Renal cortex interstitium (tissue), 11 donors: ENCODE results near the gene GHRH. TPM values are rescaled to one million over a fixed set of nuclear protein-coding genes. Genes with fewer than 3 reads are reported as not detected.
A peak's percentile ranks its signal among the peaks of the same experiment; 100 is the strongest.

Experiments
- DNase-seq, 11 donors: peaks; one replicate each; pipeline ENCODE4 v3.0.0-alpha.2; 2013; ENCODE audit warnings: low read depth in 9 of 11, low spot score in 4 of 11; ENCODE audit errors: extremely low read depth in 1 of 11
- polyA plus RNA-seq, 3 donors: library from polyadenylated mRNA; unstranded; fragments of 120-200 nt; gene quantifications; one replicate each; pipeline ENCODE4 v1.2.1, GENCODE V29; 2013; ENCODE audit not compliant: insufficient read length in 3 of 3

The GHRH gene
- polyA plus RNA-seq, 3 donors, result not detected

DNA sequence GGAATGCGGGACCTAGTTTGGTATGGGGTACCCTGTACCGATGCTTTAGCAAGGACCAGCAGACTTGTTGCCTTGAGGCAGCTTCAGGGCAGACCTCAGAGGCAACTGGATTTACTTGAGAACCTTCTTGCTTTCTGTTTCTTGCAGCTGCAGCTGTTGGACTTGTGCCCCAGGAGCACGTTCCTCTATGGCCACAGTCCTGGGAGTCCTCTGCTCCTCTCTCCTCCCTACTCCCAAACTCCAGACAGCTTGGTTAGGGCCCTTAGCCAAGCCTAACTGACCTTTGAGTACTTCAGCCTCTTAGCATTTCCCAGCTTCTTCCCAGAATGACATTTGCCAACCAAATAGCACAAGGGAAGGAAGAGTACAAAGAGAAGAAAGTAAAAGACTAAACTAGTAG lies 34.7 kb downstream of the GHRH start:
- no peak for DNase-seq

DNA sequence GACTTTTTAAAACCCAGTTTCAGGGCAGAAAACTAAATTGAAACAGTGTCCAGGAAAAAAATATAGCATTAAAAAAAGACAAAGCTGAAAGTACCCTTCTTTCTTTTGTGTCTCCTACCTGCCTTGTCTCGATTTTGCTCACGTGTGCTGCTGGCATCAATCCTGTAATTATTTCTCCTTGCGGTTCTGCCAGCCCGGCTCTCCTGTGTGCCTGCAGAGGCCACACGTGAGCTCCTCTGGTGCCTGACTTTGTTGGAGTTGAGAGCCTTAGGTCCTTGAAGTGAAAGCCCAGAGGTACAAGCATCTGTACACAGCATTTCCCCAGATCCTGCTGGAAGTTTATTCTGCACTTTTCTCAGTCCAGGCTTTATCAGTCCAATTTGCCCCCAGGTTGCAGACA lies 36.5 kb downstream of the GHRH start:
- DNase-seq, result no peak

DNA sequence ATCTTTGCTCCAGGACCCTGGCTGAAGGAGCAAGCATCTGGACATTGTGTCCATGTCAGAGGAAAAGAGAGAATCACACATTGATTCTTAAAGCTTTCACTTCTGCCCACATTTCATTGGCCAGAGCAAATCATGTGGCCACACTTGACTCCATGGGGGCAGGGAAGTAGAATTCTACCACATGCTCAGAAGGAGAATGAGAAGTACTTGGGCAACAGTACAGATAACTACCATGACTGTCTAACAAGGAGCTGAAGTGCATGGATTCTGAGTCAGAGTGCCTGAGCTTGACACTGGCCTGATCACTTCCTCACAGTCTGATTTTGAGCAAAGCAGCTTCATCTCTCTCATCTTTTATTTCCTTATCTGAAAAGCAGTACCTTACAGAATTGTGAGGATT lies 38.6 kb downstream of the GHRH start:
- DNase-seq, result no peak

DNA sequence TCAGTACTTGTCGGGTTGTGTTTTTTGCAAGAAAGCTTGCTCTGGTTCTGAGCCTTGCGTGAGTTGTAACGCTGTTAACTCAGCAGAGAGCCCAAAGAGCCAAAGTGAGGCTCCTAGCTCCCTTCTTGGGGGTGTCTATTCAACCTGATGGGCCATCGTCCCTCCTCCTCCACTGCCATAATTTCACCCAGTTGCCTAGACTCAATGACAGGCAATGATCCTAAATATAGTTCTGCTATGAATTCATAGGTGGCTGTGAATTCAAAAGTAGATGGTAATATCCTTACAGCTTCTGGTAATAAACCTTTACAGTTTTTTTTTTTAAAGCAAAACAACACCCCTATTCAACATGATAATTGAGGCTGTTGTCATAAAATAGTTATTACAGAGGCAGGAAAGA lies 39.5 kb downstream of the GHRH start:
- no peak for DNase-seq

DNA sequence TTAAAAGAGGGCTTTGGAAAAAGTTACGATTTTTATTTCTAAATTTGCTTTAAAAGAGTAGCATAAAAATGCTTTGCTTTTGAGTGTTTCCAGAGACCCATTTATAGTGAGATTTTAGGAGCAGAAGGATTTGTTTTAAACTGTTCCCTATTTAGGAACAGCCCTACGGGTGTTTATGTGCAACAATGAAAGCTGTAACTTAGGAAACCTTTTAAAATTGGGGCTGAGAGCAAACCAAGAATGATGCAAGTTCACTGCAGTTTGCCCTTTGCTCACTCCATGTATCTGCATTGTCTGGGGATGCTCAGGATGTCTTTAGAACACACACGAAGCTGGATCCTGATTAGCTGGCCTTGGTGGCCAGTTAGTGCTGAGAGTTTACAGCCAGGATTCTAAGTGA lies 40.9 kb downstream of the GHRH start:
- no peak for DNase-seq

DNA sequence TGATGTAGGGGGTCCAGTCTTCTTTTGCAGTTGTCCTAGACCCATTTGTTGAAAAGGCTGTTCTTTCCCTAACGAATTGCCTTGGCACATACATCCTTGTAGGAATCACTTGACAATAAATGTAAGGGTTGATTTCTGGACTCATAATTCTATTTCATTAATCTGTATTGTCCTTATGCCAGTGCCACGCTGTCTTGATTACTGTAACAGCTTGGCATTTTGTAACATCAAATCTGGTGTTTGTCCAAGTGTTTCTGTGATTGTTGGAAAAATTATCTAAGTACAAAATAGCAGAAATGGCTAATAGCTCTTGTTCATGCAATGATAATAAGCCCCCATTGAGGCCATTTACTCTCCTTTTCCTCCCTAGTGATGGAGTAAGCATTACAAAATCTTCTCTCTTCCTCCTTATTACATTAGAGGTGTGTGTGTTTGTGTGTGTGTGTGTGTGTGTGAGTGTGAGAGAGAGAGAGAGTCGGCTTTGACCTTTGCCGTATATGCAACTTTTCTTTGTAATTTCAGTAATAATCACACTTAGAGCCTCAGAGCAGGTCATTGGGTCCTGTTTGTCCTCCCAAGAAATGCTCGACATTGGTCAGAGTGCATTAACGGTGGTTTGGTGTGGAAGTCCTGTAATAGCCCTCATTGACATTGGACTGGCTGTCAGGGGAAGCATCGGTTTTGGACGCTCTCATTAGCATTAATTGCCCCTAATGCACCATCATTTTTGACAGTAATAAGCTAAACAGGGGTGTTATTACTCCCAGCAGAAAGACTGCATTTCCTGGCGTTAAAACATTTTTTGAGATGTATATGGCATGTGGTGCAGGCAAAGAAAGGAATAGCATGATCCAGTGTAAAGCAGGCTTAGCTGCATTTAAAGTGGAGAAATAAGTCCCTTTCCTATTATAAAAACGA lies 41.6 kb downstream of the GHRH start:
- DNase-seq, result no peak

DNA sequence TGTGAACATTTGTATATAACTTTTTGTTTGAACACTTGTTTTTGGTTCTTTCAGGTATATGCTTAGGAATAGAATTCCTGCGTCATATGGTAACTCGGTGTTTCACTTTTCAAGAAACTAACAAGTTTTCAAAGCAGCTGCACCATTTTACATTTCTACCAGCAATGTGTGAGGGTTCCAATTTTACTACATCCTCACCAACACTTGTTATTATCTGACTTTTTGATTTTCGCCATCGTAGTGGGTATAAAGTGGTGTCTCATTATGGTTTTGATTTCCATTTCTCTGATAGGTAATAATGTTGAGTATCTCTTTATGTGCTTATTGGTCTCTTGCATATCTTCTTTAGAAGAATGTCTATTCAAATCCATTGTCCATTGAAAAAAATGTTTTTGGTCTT lies 42.6 kb downstream of the GHRH start:
- no peak for DNase-seq

DNA sequence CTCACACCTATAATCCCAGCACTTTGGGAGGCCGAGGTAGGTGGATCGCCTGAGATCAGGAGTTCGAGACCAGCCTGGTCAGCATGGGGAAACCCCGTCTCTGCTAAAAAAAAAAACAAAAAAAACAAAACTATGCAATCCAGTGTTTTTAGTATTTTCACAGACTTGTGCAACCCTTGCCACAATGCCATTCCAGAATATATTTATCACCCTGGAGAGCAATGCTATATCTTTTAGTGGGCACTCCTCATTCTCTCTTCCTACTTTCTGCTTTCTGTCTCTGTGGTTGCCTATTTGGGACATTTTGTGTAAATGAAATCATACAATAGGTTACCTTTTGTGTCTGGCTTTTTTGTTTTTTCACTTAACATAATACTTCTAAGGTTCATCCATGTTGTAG lies 43.2 kb downstream of the GHRH start:
- no peak for DNase-seq

DNA sequence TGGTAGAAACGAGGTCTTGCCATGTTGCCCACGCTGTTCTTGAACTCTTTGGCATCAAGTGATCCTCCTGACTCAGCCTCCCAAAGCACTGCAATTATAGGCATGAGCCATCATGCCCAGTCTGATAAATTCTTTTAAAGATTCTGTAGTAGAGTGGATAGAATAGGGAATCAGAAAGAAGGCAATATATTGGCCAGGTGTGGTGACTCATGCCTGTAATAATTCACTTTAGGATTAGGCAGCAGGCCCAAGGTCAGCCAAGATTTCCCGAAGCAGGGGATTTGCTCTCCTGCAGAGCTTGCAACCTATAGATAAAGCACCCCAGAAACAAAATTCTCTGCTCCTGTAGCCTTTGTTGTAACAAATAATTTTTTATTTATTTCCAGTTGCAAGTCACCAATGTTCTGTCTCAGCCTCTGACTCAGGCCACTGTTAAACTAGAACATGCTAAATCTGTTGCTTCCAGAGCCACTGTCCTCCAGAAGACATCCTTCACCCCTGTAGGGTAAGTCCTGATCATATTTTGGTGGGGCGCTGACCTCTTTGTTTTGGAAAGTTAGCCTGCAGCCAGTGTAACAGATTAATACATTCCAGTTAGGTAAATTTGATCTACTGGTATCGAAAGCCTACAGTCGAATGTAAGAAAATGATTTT lies 51.8 kb downstream of the GHRH start:
- no peak for DNase-seq

DNA sequence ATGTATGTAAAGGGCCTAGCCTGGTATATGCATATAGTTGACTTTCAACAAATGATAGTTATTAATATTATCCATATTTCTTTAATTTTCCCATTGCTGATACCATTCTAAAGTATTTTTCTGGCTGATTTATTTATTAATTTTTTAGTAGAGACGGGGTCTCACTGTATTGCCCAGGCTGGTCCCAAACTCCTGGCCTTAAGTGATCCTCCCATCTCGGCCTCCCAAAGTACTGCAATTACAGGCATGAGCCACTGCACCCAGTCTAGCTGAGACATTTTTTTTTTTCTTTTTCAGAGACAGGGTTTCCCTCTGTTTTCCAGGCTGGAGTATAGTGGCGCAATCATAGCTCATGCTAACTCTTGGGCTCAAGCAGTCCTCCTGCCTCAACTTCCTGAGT lies 52.4 kb downstream of the GHRH start:
- DNase-seq, result no peak

DNA sequence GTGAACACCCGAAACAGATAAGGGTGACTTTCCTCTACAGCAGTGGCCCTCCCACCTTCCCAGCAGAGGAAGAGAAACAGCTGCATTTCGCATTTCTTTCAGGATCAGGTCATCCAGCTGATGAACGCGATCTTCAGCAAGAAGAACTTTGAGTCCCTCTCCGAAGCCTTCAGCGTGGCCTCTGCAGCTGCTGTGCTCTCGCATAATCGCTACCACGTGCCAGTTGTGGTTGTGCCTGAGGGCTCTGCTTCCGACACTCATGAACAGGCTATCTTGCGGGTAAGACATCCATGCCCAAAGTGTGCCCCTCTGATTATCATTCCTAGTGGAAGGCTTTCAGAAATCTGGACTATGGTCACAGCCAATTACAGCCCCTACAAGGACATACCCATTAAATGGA lies 54.4 kb downstream of the GHRH start:
- no peak for DNase-seq

DNA sequence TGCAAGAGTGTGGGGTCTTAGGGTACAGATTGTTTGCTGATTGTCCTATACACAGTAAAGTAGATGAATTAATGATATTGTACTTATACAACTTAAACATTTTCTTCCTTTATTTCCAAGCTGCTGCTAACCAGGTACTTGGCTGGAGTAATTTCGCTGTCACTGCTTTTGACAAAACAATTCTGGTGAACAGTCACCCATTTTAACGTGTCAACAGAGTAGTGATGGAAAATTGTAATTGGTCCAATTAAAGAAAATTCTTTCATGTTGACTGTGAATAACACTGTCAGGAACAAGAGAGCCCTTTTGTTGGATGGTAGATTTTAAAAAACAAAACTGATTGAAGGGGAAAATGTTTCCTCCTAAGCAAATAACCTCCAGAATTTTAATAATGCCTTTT lies 55.8 kb downstream of the GHRH start:
- no peak for DNase-seq

DNA sequence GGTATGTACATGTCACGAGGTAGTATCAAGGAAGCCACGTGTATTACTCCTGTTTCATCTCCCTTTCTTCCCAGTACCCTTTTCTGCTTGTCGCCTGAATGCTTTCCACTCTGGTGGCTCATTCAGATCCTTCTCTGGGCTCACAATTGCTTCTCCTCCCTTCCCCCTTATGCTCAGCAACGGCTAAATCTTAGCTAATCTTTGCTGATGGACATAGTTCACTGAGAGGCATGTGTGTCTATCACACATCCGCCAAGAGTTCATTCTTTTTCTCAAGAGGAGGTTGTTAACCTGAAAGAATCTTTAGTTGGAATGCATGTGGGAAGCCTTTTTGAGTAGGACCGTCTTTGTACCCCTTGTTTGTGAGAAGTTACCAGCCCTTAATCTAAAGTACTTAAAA lies 56.5 kb downstream of the GHRH start:
- DNase-seq, result no peak

DNA sequence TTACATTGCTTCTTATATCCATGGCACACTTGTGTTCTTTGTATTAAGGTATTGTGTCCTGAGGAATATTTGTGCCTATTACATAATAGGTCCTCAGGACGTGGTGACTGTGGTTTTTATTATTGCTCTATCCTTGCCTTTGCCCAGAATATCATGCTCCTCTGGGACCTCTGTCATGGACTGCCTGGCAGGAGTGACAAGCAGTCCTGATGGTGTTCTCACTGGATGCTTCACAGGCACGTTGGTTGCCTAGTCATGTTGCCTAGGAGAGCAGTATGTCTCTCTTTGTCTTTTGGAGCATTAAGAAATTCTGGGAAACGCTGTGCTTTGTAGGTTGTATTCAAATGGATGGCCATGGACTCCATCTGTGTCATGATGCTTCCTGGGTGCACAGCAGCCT lies 57.6 kb downstream of the GHRH start:
- DNase-seq, result no peak

DNA sequence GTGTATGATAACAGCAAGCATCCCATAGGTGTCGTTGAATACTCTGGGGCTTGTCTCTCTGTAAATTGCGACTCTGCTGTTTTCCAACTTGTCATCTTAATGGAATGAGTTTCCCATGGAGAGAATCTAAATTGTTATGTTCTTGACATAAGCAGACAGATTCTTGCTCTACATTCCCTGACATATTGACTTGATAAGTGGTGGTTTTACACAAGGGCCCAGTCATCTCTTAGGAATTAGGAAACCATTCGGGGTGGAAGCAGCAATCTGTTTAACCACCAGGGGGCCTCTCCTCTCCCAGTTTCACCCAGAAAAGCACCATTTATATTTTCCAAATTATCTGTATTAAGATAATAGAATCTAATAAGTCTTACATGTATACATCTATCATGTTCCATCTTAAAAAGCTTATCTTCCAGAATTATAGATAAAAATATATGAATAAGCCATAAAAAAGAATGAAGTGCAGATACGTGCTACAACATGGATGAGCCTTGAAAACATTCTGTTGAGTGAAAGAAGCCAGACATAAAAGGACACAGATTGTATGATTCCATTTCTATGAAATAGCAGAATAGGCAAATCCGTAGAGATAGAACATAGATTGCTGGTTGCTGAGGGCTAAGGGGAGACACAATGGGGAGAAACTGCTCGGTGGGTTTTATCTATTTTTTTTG lies 59.2 kb downstream of the GHRH start:
- peak in 1 of 11 donors; percentile 8 for DNase-seq

DNA sequence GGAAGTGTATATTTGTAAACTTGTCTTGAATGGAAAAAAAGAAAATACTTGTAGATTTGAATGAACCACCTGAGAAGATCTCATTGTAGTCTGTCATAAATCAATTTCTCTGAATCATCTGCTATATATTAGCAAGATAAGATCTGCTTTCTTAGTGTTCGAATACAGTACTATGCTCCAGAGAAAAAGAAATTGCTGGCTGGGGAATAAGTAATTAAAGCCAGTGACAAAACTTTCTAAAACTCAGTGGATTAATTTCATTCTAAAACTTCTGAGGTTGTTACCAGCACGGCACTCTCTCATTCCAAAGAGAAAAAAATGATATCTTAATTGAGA lies 59.8 kb downstream of the GHRH start:
- DNase-seq, result no peak
